DOHH2 (cell line): ENCODE measurements around the gene TRAK1.

Source experiments
- H3F3A ChIP-seq: fragments of 200-600 bp; sonication (generic), shearing (Covaris generic); 2 replicates; pipeline ENCODE4 v1.6.0; 2016; ENCODE audit warnings: antibody characterized with exemption, mild to moderate bottlenecking; ENCODE audit not compliant: control insufficient read depth, insufficient read depth
- H3K27ac ChIP-seq: fragments of 200-600 bp; sonication (generic); 2 replicates; pipeline ENCODE4 v1.5.1; 2014; ENCODE audit warnings: low read depth, mild to moderate bottlenecking, low read length, moderate library complexity
- H3K27me3 ChIP-seq: fragments of 200-600 bp; sonication (generic); 2 replicates; pipeline ENCODE4 v1.6.1; 2014; ENCODE audit warnings: mild to moderate bottlenecking, low read length, mixed read lengths; ENCODE audit not compliant: control insufficient read depth
- H3K36me3 ChIP-seq: fragments of 200-600 bp; sonication (generic); 2 replicates; pipeline ENCODE4 v1.6.1; 2014; ENCODE audit warnings: mild to moderate bottlenecking, low read length, moderate library complexity, mixed read lengths; ENCODE audit not compliant: control insufficient read depth
- H3K4me1 ChIP-seq: fragments of 200-600 bp; sonication (generic); 2 replicates; pipeline ENCODE4 v1.6.1; 2014; ENCODE audit warnings: mild to moderate bottlenecking, low read length, mixed read lengths; ENCODE audit not compliant: control insufficient read depth
- H3K4me2 ChIP-seq: fragments of 200-600 bp; sonication (generic); 2 replicates; pipeline ENCODE4 v1.6.0; 2014; ENCODE audit warnings: mild to moderate bottlenecking, low read length, moderate library complexity
- H3K4me3 ChIP-seq: fragments of 200-600 bp; sonication (generic); 2 replicates; pipeline ENCODE4 v1.5.1; 2014; ENCODE audit warnings: mild to moderate bottlenecking, low read length, mixed read lengths
- H3K79me2 ChIP-seq: fragments of 200-600 bp; sonication (generic); 2 replicates; pipeline ENCODE4 v1.6.1; 2014; ENCODE audit warnings: mild to moderate bottlenecking, low read length, mixed read lengths; ENCODE audit not compliant: control insufficient read depth
- H3K9me2 ChIP-seq: fragments of 200-600 bp; sonication (generic); replicated peaks from 2 replicates; pipeline ENCODE4 v1.6.1; 2014; ENCODE audit warnings: mild to moderate bottlenecking, low read length, mixed read lengths; ENCODE audit not compliant: control insufficient read depth
- H3K9me3 ChIP-seq: fragments of 200-600 bp; sonication (generic); 2 replicates; pipeline ENCODE4 v1.6.1; 2014; ENCODE audit warnings: antibody characterized with exemption, low read length, mixed read lengths; ENCODE audit not compliant: control insufficient read depth, insufficient read depth
- H4K20me1 ChIP-seq: fragments of 200-600 bp; sonication (generic); 2 replicates; pipeline ENCODE4 v1.6.0; 2014; ENCODE audit warnings: low read depth, mild to moderate bottlenecking, antibody characterized with exemption, low read length, moderate library complexity; ENCODE audit not compliant: control insufficient read depth, insufficient read depth
- EZH2phosphoT487 ChIP-seq: fragments of 200-600 bp; sonication (generic); IDR thresholded peaks from 2 replicates; pipeline ENCODE4 v1.6.1; 2017; ENCODE audit warnings: borderline replicate concordance, mild to moderate bottlenecking, antibody characterized with exemption, low read length, moderate library complexity, mixed read lengths
- TF ChIP-seq, protein P1 (sequence below): fragments of 200-600 bp; sonication (generic); IDR thresholded peaks from one replicate; pipeline ENCODE4 v1.5.1; 2014; ENCODE audit warnings: antibody characterized with exemption, mild to moderate bottlenecking, low read depth, low read length; ENCODE audit not compliant: poor library complexity, severe bottlenecking

TRAK1 gene

DNA sequence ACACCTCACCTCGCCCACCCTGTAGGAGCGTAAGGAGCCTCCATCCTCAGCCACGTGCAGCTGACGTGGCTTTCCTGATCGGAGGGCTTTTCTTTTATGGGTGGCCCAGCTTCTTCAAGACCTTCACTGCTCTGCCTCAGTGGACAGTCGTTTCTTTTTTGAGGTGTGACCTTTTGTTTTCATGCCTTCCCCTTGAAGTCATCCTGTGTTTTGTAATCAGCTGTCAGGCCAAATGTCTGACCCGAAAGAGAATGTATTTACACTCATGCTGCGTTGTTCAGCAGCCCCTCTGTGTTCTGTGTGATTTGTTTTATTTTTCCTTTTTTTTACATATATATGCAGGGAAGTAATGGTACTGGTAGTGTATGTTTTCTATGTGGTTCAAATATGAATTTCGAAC lies 133.0 kb downstream of the TRAK1 start:
- Histone ChIP-seq H3K36me3 (peaks cover 55% of the 10 kb centered on the region), H3K27ac (no peak overlapping the region), H3K9me2 (no peaks in the 10 kb centered on the region), H3K4me1 (peaks cover 7% of the 10 kb centered on the region), H3K4me2 (no peak overlapping the region), H3K4me3 (no peak overlapping the region), H3K27me3 (no peaks in the 10 kb centered on the region), H4K20me1 (no peaks in the 10 kb centered on the region), H3K9me3 (no peaks in the 10 kb centered on the region), H3F3A (peaks cover 13% of the 10 kb centered on the region), H3K79me2 (no peaks in the 10 kb centered on the region)
- no peak for TF ChIP-seq EZH2phosphoT487
- TF ChIP-seq, protein P1, sequence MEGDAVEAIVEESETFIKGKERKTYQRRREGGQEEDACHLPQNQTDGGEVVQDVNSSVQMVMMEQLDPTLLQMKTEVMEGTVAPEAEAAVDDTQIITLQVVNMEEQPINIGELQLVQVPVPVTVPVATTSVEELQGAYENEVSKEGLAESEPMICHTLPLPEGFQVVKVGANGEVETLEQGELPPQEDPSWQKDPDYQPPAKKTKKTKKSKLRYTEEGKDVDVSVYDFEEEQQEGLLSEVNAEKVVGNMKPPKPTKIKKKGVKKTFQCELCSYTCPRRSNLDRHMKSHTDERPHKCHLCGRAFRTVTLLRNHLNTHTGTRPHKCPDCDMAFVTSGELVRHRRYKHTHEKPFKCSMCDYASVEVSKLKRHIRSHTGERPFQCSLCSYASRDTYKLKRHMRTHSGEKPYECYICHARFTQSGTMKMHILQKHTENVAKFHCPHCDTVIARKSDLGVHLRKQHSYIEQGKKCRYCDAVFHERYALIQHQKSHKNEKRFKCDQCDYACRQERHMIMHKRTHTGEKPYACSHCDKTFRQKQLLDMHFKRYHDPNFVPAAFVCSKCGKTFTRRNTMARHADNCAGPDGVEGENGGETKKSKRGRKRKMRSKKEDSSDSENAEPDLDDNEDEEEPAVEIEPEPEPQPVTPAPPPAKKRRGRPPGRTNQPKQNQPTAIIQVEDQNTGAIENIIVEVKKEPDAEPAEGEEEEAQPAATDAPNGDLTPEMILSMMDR: no peak

DNA sequence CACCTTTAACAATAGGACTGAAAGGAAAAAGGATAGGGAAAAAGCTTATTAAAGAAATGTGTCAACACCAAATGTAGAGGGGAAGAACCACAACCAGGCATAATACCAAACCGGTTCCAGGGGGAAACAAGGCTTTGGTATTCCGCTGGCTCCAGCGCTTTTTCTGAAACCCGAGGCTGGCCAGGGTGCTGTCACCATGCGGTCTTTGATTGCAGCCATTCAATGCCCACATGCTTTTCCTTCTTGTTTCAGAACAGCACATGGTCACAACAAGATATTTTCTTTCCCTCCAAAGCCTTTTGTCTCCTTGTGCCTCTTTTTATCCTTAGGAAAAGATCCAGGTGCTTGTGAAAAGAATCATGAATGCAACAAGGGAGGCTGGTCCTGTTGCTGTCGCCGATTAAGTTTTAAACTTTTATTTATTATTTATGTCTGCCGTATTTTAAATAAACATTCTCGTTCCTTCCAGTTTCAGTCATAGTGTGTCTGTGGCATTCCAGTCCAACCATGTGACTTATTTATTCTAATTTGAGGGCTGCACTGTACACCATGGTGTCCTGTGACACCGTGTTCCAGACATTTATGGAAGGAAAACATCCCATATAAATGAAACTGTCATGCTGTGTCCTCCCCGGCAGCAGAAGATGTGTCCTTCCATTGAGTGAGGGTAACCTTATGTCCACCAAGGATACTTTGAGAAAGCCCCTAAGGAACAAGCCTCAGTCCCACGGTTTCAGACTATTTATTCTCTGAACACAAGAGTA lies 133.7 kb downstream of the TRAK1 start:
- TF ChIP-seq, protein P1: no peak
- TF ChIP-seq EZH2phosphoT487: no peak

DNA sequence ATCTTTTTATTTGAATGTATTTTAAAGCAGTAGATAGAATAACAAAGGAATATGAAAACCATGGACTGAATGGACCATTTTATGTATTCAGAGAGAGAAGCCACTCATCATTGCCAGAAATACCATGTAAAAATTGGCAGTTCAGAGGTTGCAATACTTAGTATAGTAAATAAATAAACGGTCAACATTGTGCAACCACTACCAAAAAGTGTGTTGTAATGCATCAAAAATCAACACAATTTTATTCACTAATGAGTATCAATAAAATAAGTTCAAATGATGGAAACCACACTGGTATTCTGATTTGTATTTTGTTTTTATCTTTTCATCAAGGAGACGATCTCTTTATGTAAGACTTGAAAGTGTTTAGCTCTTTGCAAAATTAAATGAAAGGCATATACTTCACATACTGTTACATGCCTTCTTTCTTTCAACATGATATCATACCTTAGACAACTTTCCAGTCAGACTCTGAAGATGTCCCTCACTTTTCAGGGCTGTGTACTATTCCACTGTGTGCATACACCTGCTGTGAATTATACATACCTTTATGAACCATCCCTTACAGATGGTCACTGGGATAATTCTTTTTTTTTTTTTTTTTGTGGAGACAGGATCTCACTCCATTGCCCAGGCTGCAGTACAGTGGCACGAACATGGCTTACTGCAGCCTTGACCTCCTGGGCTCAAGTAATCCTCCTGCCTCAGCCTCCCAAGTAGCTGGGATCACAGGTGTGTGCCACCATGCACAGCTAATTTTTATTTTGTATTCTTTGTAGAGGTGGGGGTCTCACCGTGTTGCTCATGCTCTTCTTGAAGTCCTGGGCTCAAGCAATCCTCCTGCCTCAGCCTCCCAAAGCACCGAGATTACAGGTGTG lies 134.6 kb downstream of the TRAK1 start:
- Histone ChIP-seq H3K27me3 (peaks cover 3% of the 10 kb centered on the region; the same call in 1 of the 2 replicates), H3K36me3 (peaks cover 40% of the 10 kb centered on the region), H3K79me2 (no peaks in the 10 kb centered on the region)

More for the DNA sequence above, 133.7 kb downstream of the TRAK1 start:
- no peak overlapping the region for H3K4me3 ChIP-seq
- no peaks in the 10 kb centered on the region for H3K9me2 ChIP-seq
- H3K4me2 ChIP-seq: no peak overlapping the region
- peaks cover 7% of the 10 kb centered on the region for H3K4me1 ChIP-seq
- H3K79me2 ChIP-seq: no peaks in the 10 kb centered on the region
- H3K27ac ChIP-seq: no peak overlapping the region
- peaks cover 13% of the 10 kb centered on the region for H3F3A ChIP-seq
- H3K9me3 ChIP-seq: no peaks in the 10 kb centered on the region
- peaks cover 49% of the 10 kb centered on the region for H3K36me3 ChIP-seq
- H4K20me1 ChIP-seq: peaks cover 3% of the 10 kb centered on the region; the same call in 1 of the 2 replicates
- H3K27me3 ChIP-seq: peaks cover 3% of the 10 kb centered on the region; the same call in 1 of the 2 replicates

More for the DNA sequence above, 134.6 kb downstream of the TRAK1 start:
- H3K4me2 ChIP-seq: no peak overlapping the region
- H3K4me1 ChIP-seq: peaks cover 7% of the 10 kb centered on the region
- H3K27ac ChIP-seq: no peak overlapping the region
- H4K20me1 ChIP-seq: peaks cover 3% of the 10 kb centered on the region; the same call in 1 of the 2 replicates
- no peaks in the 10 kb centered on the region for H3K9me3 ChIP-seq
- peaks cover 13% of the 10 kb centered on the region for H3F3A ChIP-seq
- H3K4me3 ChIP-seq: no peak overlapping the region
- no peak for TF ChIP-seq EZH2phosphoT487
- no peaks in the 10 kb centered on the region for H3K9me2 ChIP-seq
